GM23338 (cell line): ENCODE results near the gene SCLT1. TPM values are rescaled to one million over a fixed set of nuclear protein-coding genes. Genes with fewer than 3 reads are reported as not detected.

ENCODE experiments used
- ATAC-seq: fragments of 200-7000 bp; cut with Tn5 transposase; 3 replicates; pipeline ENCODE4 v1.9.1; 2020
- DNase-seq: peaks from one replicate; pipeline ENCODE4 v3.0.0-alpha.2; 2015; ENCODE audit warnings: low spot score
- H2AFZ ChIP-seq: fragments of 200-600 bp; sonication (generic); 2 replicates; pipeline ENCODE4 v1.8.0; 2016; ENCODE audit warnings: antibody characterized with exemption, mild to moderate bottlenecking, moderate library complexity
- H3F3A ChIP-seq: fragments of 200-600 bp; sonication (generic); replicated peaks from 2 replicates; pipeline ENCODE4 v1.8.0; 2017; ENCODE audit warnings: antibody characterized with exemption, mixed run types, low read depth
- H3K27ac ChIP-seq: fragments of 200-600 bp; sonication (generic); 2 replicates; pipeline ENCODE4 v1.6.1; 2016; ENCODE audit warnings: low read depth
- H3K27me3 ChIP-seq: fragments of 200-600 bp; sonication (generic); 2 replicates; pipeline ENCODE4 v1.8.0; 2016; ENCODE audit warnings: mild to moderate bottlenecking, mixed run types, moderate library complexity; ENCODE audit not compliant: insufficient read depth
- H3K36me3 ChIP-seq: fragments of 200-600 bp; sonication (generic); 2 replicates; pipeline ENCODE4 v1.8.0; 2016; ENCODE audit warnings: mild to moderate bottlenecking; ENCODE audit not compliant: insufficient read depth
- H3K4me1 ChIP-seq: fragments of 200-600 bp; sonication (generic); 2 replicates; pipeline ENCODE4 v1.8.0; 2016; ENCODE audit warnings: mild to moderate bottlenecking, moderate library complexity; ENCODE audit not compliant: insufficient read depth
- H3K4me2 ChIP-seq: fragments of 200-600 bp; sonication (generic); 2 replicates; pipeline ENCODE4 v1.7.1; 2017; ENCODE audit warnings: mixed run types
- H3K4me3 ChIP-seq: fragments of 200-600 bp; sonication (generic); 2 replicates; pipeline ENCODE4 v1.6.1; 2016; ENCODE audit warnings: mixed run types
- H3K79me2 ChIP-seq: fragments of 200-600 bp; sonication (generic); replicated peaks from 2 replicates; pipeline ENCODE4 v1.8.0; 2017; ENCODE audit warnings: mild to moderate bottlenecking; ENCODE audit not compliant: insufficient read depth
- H3K9me2 ChIP-seq: fragments of 200-600 bp; sonication (generic); 2 replicates; pipeline ENCODE4 v1.8.0; 2017; ENCODE audit not compliant: insufficient read depth
- H4K20me1 ChIP-seq: fragments of 200-600 bp; sonication (generic); replicated peaks from 2 replicates; pipeline ENCODE4 v1.8.0; 2017; ENCODE audit warnings: mild to moderate bottlenecking; ENCODE audit not compliant: insufficient read depth
- H3K27ac Mint-ChIP-seq: 2 replicates; pipeline ENCODE4 v1.8.0; 2020; ENCODE audit warnings: inconsistent platforms, mild to moderate bottlenecking, moderate library complexity, mixed read lengths
- H3K27me3 Mint-ChIP-seq: 3 replicates; pipeline ENCODE4 v1.8.0; 2022; ENCODE audit warnings: low read depth, mild to moderate bottlenecking, moderate library complexity, mixed read lengths, inconsistent platforms; ENCODE audit not compliant: insufficient read depth, poor library complexity
- H3K36me3 Mint-ChIP-seq: 3 replicates; pipeline ENCODE4 v1.8.0; 2021; ENCODE audit warnings: low read depth, mild to moderate bottlenecking, inconsistent platforms, moderate library complexity, mixed read lengths
- H3K4me1 Mint-ChIP-seq: 3 replicates; pipeline ENCODE4 v1.8.0; 2020; ENCODE audit warnings: mild to moderate bottlenecking, inconsistent platforms, mixed read lengths
- H3K4me3 Mint-ChIP-seq: 3 replicates; pipeline ENCODE4 v1.8.0; 2021; ENCODE audit warnings: moderate library complexity, mild to moderate bottlenecking, inconsistent platforms, mixed read lengths
- H3K9me3 Mint-ChIP-seq: 3 replicates; pipeline ENCODE4 v1.8.0; 2020; ENCODE audit warnings: moderate library complexity, mild to moderate bottlenecking, inconsistent platforms, mixed read lengths
- EZH2 ChIP-seq: fragments of 200-600 bp; sonication (generic); IDR thresholded peaks from one replicate; pipeline ENCODE4 v1.8.0; 2017; ENCODE audit warnings: antibody characterized with exemption, mild to moderate bottlenecking, low read depth; ENCODE audit not compliant: unreplicated experiment
- POLR2AphosphoS5 ChIP-seq: IDR thresholded peaks from 2 replicates; pipeline ENCODE4 v1.6.1; 2016; ENCODE audit warnings: antibody characterized with exemption, low read depth
- REST ChIP-seq: IDR thresholded peaks from one replicate; pipeline ENCODE4 v1.6.1; 2018; ENCODE audit warnings: antibody characterized with exemption; ENCODE audit not compliant: unreplicated experiment
- ZNF331 ChIP-seq: fragments of 250-450 bp; sonication (Bioruptor Pico); IDR thresholded peaks from 2 replicates; pipeline ENCODE4 v1.5.0; 2020; ENCODE audit warnings: low read depth, mild to moderate bottlenecking, moderate library complexity
- polyA plus RNA-seq: library from polyadenylated mRNA; unstranded; fragments of >200 nt; fragmentation: Nextera tagmentation; extraction: Ambion mirVana; gene quantifications from 2 replicates; pipeline ENCODE4 v1.2.1, GENCODE V29; 2016
- total RNA-seq: library from RNA; depleted of rRNA; stranded (reverse); fragments of >200 nt; shearing (Covaris generic); gene quantifications from 2 replicates; pipeline ENCODE4 v1.2.3, GENCODE V29; 2014
- TF ChIP-seq, protein P1 (sequence below): IDR thresholded peaks from 2 replicates; pipeline ENCODE4 v1.6.1; 2016; ENCODE audit warnings: antibody characterized with exemption

SCLT1 gene
- total and polyA plus RNA-seq, 2 experiments from 2014 or later, result 18.5 to 18.9 TPM

DNA sequence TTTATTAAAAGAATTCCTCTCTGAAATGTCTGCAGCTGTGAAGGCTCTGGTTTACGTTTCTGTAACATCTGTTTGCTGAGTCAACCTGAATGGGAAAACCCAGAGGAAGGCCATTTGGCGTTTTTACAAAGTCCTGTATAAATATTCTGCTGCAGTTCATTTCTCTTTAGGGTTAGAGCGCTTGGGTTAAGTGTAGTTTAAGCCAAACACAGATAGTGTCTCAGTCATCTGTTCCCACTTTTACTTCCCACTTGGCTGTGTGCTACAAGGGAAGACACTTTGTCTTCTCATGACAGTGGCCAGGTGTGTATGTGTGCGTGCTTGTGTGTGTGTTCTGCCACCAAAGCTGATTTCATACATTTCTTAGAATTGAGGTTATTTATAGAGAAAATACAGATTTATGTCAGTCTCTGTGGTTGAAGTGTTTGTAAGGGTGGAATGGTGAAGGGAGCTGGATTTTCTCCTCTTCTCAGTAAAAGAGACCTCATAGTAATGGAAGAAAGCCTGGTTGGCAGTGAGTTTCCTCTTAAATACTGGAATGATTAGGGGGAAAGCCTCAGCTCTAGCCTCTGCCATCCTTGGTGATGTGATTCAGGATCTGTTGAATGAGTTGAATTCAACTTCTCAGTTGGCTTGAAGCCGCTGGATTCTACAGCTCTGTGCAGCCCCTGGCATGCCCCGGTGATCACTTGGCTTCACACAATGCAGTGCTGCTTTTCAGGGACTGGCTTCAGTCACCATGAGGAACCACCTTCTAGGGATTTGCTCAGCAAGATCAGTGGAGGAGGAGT, 233.3 kb downstream of the SCLT1 start:
- H3K36me3 ChIP-seq, result peaks cover 94% of the 10 kb centered on the region
- no peak overlapping the region for H3K4me2 ChIP-seq
- peaks cover 68% of the 10 kb centered on the region for H3K4me1 Mint-ChIP-seq
- peaks cover 26% of the 10 kb centered on the region for H3K4me1 ChIP-seq
- peaks cover 88% of the 10 kb centered on the region for H3F3A ChIP-seq
- peaks cover 95% of the 10 kb centered on the region for H3K79me2 ChIP-seq
- H2AFZ ChIP-seq, result no peak overlapping the region
- peaks cover 41% of the 10 kb centered on the region for H3K27me3 Mint-ChIP-seq
- peak overlapping the region; percentile 89 for H3K27ac ChIP-seq
- H3K9me3 Mint-ChIP-seq, result 0 out of 3 replicates have a peak, but pooled peaks cover 2% of the 10 kb centered on the region
- H3K27ac Mint-ChIP-seq, result peak overlapping the region; percentile 82
- H4K20me1 ChIP-seq, result peaks cover 87% of the 10 kb centered on the region
- DNase-seq, result no peak
- peaks cover 100% of the 10 kb centered on the region for H3K36me3 Mint-ChIP-seq
- H3K27me3 ChIP-seq, result no peaks in the 10 kb centered on the region
- no peak for ATAC-seq
- H3K9me2 ChIP-seq, result no peaks in the 10 kb centered on the region
- no peak overlapping the region for H3K4me3 Mint-ChIP-seq
- no peak for TF ChIP-seq ZNF331 (CRISPR knock-in tag)
- TF ChIP-seq POLR2AphosphoS5, result peak; percentile 46; the same call in 1 of the 2 replicates
- no peak for TF ChIP-seq EZH2
- TF ChIP-seq, protein P1, sequence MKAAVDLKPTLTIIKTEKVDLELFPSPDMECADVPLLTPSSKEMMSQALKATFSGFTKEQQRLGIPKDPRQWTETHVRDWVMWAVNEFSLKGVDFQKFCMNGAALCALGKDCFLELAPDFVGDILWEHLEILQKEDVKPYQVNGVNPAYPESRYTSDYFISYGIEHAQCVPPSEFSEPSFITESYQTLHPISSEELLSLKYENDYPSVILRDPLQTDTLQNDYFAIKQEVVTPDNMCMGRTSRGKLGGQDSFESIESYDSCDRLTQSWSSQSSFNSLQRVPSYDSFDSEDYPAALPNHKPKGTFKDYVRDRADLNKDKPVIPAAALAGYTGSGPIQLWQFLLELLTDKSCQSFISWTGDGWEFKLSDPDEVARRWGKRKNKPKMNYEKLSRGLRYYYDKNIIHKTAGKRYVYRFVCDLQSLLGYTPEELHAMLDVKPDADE, result no peak
- no peak for TF ChIP-seq REST
- no peak overlapping the region for H3K4me3 ChIP-seq

- Histone ChIP-seq H3F3A (peaks cover 89% of the 10 kb centered on the region), H3K27me3 (no peaks in the 10 kb centered on the region), H3K4me2 (no peak overlapping the region), H4K20me1 (peaks cover 87% of the 10 kb centered on the region), H3K79me2 (peaks cover 95% of the 10 kb centered on the region), H2AFZ (no peak overlapping the region), H3K27ac (peak overlapping the region; percentile 89), H3K4me1 (peaks cover 16% of the 10 kb centered on the region; the same call in 1 of the 2 replicates), H3K4me3 (no peak overlapping the region), H3K36me3 (peaks cover 94% of the 10 kb centered on the region), H3K9me2 (no peaks in the 10 kb centered on the region)
- 0 out of 3 replicates have a peak, but pooled peaks cover 2% of the 10 kb centered on the region for H3K9me3 Mint-ChIP-seq
- peaks cover 100% of the 10 kb centered on the region for H3K36me3 Mint-ChIP-seq
- no peak overlapping the region for H3K4me3 Mint-ChIP-seq
- no peak for ATAC-seq
- TF ChIP-seq POLR2AphosphoS5 (peak; percentile 46), REST (no peak)
- peak overlapping the region; percentile 82 for H3K27ac Mint-ChIP-seq
- DNase-seq, result no peak
- peaks cover 64% of the 10 kb centered on the region for H3K4me1 Mint-ChIP-seq
- H3K27me3 Mint-ChIP-seq, result peaks cover 38% of the 10 kb centered on the region
These were observed 234.3 kb downstream of the SCLT1 start for GRCh38 chr4:128858879-128859671.
